ENCODE results near the gene PNPLA8.
"Not testable (repeated sequence)": the region's sequence is repeated elsewhere in the genome, so short reads cannot be mapped to it uniquely, and the experiment has no call there.

Gene PNPLA8

DNA sequence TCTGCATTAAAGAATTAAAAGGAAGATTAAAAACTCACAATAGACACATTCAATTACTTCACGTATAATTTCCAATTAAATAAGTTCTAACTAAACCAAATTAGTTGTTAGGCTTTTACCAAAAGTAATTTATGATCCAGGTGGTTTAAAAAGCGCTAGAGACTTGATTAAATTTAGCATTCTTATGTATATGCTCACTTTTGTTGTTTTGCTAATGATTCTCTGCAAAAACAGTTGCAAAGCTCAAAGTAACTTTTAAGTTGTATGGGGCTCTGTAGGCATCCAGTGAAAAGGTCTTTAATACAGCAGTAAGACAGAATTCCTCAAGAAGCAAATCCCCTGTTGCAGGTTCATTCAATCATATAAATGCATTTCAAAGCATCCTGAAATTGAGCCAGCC is 15.5 kb upstream of the PNPLA8 start:
- Histone ChIP-seq H3K9me3 (ENCODE audit: control insufficient read depth, insufficient read depth, low read length) (no peaks in the 10 kb centered on the region), H3K4me1 (ENCODE audit: insufficient read depth, low read length) (no peaks in the 10 kb centered on the region; the same call in 1 of the 2 replicates), H3K36me3 (ENCODE audit: insufficient read depth, low read length) (no peaks in the 10 kb centered on the region), H3K9ac (ENCODE audit: low read depth, low read length) (no peak overlapping the region)

DNA sequence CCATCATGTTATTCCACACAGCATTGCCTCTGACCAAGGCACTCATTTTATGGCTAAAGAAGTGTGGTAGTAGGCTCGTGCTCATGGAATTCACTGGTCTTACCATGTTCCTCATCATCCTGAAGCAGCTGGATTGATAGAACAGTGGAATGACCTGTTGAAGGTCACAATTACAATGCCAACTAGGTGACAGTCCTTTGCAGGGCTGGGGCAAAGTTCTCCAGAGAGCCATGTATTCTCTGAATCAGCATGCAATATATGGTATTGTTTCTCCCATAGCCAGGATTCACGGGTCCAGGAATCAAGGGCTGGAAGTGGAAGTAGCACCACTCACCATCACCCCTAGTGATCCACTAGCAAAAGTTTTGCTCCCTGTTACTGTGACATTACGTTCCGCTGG is 12.8 kb upstream of the PNPLA8 start:
- H3K4me1 ChIP-seq (ENCODE audit: insufficient read depth, low read length); H3K36me3 ChIP-seq (ENCODE audit: insufficient read depth, low read length); H3K9me3 ChIP-seq (ENCODE audit: control insufficient read depth, insufficient read depth, low read length): not testable (repeated sequence)

GRCh38 chr7:108538236-108538635 is 12.3 kb upstream of the PNPLA8 start:
- H3K9ac ChIP-seq (ENCODE audit: low read depth, low read length); H3K9me3 ChIP-seq (ENCODE audit: control insufficient read depth, insufficient read depth, low read length); H3K36me3 ChIP-seq (ENCODE audit: insufficient read depth, low read length); H3K4me1 ChIP-seq (ENCODE audit: insufficient read depth, low read length): not testable (repeated sequence)

More for the DNA sequence above, 12.8 kb upstream of the PNPLA8 start:
- not testable (repeated sequence) for H3K9ac ChIP-seq (ENCODE audit: low read depth, low read length)

DNA sequence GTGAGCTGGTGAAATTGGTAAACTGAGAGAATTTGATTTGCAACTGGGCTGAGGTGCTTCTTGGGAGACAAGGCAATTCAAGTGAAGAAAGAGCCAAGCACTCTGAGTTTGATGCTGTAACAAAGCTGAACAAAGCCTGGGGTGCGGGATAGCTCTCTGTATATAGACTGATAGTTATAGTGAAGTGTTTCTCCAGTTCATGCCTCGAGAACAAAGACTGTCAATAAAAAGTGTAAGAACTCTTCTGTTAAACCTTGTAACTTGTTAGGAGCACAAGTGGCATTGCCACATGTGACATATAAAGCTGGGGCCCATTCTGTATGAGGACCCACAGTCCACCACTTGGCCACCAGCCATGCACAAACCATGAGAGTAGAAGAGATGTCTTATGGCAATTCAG is 11.3 kb upstream of the PNPLA8 start:
- Histone ChIP-seq H3K9me3 (ENCODE audit: control insufficient read depth, insufficient read depth, low read length) (no peaks in the 10 kb centered on the region), H3K9ac (ENCODE audit: low read depth, low read length) (no peak overlapping the region), H3K4me1 (ENCODE audit: insufficient read depth, low read length) (no peaks in the 10 kb centered on the region; the same call in 1 of the 2 replicates), H3K36me3 (ENCODE audit: insufficient read depth, low read length) (no peaks in the 10 kb centered on the region)

DNA sequence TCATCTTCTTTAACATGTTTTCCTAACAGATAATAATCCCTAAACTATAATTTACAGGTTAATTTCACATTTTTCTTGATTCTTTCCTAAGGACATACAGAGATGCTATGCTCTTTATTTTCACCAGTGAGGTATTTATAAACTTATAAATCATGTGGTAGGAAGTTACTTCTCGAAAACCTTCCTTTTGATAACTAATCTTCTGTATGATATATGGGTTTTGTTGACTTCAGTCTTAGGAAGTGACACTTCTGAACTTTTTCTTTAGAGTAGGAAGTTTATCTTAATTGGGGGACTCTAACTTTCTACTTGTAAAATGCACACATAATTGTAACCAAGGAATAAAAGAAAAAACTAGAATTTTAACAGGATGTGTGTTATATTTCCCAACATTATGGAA is 9.8 kb upstream of the PNPLA8 start:
- Histone ChIP-seq H3K9me3 (ENCODE audit: control insufficient read depth, insufficient read depth, low read length) (no peaks in the 10 kb centered on the region), H3K36me3 (ENCODE audit: insufficient read depth, low read length) (no peaks in the 10 kb centered on the region), H3K9ac (ENCODE audit: low read depth, low read length) (no peak overlapping the region), H3K4me1 (ENCODE audit: insufficient read depth, low read length) (no peaks in the 10 kb centered on the region)

DNA sequence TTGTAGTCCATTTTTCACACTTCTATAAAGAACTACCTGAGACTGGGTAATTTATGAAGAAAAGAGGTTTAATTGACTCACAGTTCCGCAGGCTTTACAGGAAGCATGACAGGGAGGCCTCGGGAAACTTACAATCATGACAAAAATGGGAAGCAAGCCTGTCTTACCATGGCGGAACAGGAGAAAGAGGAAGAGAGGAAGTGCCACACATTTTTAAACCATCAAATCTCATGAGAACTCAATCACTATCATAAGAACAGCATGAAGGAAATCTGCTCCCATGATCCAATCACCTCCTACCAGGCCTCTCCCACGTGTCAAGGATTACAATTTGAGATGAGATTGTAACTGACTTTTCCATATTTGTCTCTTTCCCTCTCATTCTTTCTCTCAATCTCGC is 9.3 kb upstream of the PNPLA8 start:
- H3K9me3 ChIP-seq (ENCODE audit: control insufficient read depth, insufficient read depth, low read length) = no peaks in the 10 kb centered on the region
- no peaks in the 10 kb centered on the region for H3K36me3 ChIP-seq (ENCODE audit: insufficient read depth, low read length)
- H3K9ac ChIP-seq (ENCODE audit: low read depth, low read length) = no peak overlapping the region
- no peaks in the 10 kb centered on the region for H3K4me1 ChIP-seq (ENCODE audit: insufficient read depth, low read length)

DNA sequence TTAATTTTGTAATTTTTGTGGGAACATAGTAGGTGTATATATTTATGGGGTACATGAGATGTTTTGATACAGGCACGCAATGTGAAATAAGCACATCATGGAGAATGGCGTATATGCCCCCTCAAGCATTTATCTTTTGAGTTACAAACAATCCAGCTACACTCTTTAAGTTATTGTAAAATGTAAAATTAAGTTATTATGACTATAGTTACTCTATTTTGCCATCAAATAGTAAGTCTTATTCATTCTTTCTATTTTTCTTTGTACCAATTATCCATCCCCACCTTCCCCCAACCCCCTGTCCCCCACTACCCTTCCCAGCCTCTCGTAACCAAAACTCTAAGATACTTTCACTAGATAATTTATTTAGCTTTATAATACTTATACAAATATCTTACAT is 7.8 kb upstream of the PNPLA8 start:
- no peak overlapping the region for H3K9ac ChIP-seq (ENCODE audit: low read depth, low read length)
- no peaks in the 10 kb centered on the region for H3K4me1 ChIP-seq (ENCODE audit: insufficient read depth, low read length)
- no peaks in the 10 kb centered on the region for H3K36me3 ChIP-seq (ENCODE audit: insufficient read depth, low read length)
- H3K9me3 ChIP-seq (ENCODE audit: control insufficient read depth, insufficient read depth, low read length) = no peaks in the 10 kb centered on the region

DNA sequence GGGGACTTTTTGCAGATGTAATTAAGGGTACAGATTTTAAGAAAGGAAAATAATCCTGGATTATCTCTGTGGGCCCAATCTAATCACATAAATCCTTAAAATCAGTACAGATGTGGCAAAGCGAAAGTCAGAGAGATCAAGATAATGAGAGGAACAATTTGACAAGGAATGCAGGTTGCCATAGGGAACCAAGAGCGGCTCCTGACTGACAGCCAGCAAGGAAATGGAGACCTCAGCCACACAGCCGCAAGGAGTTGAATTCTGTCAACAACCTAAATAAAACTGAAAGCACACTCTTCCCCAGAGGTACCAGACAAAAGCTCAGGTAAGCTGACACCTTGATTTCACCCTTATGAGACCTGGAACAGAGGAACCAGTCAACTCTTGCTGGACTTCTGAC is 3.4 kb upstream of the PNPLA8 start:
- H3K9me3 ChIP-seq (ENCODE audit: control insufficient read depth, insufficient read depth, low read length) = no peaks in the 10 kb centered on the region
- peaks cover 5% of the 10 kb centered on the region; the same call in 1 of the 2 replicates for H3K4me1 ChIP-seq (ENCODE audit: insufficient read depth, low read length)
- no peak overlapping the region for H3K9ac ChIP-seq (ENCODE audit: low read depth, low read length)
- no peaks in the 10 kb centered on the region for H3K36me3 ChIP-seq (ENCODE audit: insufficient read depth, low read length)

DNA sequence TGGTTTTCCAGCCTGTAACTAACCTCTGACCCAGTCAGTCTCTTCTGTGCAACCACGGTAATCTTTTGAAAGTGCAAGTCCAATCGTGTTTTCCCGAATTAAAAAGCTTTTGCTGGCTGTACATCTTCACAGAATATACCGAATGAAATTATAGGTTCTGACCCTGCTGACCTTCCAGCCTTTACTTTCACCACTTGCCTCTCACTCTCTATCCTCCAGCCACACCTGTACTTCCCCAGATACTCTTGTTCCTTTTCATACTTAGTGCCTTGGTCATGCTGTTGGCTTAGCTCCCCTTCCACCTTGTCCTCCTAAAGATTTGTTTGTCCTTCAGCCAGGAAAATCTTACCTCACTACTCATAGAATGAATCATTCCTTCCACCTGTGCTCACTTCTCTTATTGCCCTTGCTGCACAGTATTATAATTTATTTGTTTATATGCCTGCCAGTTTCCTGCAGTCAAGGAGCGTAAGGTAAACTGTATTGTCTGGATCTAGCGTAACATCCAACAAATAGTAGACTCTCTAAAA is 2.3 kb upstream of the PNPLA8 start:
- H3K9ac ChIP-seq (ENCODE audit: low read depth, low read length) = no peak overlapping the region
- H3K36me3 ChIP-seq (ENCODE audit: insufficient read depth, low read length) = no peaks in the 10 kb centered on the region
- H3K9me3 ChIP-seq (ENCODE audit: control insufficient read depth, insufficient read depth, low read length) = no peaks in the 10 kb centered on the region
- peaks cover 16% of the 10 kb centered on the region for H3K4me1 ChIP-seq (ENCODE audit: insufficient read depth, low read length)

GRCh38 chr7:108526768-108527017 is 758 bp upstream of the PNPLA8 start:
- Histone ChIP-seq H3K36me3 (ENCODE audit: insufficient read depth, low read length) (no peaks in the 10 kb centered on the region), H3K4me1 (ENCODE audit: insufficient read depth, low read length) (peaks cover 29% of the 10 kb centered on the region), H3K9me3 (ENCODE audit: control insufficient read depth, insufficient read depth, low read length) (no peaks in the 10 kb centered on the region), H3K9ac (ENCODE audit: low read depth, low read length) (peak overlapping the region; percentile 67)

DNA sequence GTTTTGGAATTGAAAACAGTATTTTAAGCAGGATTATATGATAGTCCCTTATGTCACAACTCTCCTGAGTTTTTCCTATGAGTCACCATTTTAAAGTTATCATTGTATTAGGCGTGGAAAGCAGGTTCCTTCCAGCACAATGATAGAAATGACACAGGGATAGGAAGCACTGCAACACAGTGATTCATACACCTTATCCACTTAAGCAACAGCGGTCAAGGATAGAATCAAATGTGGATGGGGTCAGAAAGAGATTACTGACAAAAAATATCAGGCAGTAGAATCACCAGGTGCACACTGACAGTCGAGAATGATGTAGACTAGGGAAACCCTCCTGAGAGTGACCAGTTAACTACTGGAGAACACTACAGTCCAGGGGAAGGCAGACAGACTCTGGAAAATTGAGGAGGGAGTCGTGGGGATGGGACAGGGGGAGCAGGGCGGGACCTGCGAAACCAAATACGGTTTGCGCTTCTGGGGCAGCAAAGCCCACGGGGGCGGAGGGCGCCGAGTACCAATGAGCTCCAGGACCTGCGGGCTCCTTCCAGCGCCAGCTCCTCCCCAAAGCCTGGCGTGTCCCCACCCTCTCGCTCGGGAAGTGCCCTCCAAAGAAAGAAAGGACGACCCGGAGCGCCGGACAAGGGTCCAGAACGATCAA is 479 bp downstream of the PNPLA8 start:
- Histone ChIP-seq H3K9ac (ENCODE audit: low read depth, low read length) (peak overlapping the region; percentile 67), H3K4me1 (ENCODE audit: insufficient read depth, low read length) (peaks cover 32% of the 10 kb centered on the region), H3K9me3 (ENCODE audit: control insufficient read depth, insufficient read depth, low read length) (no peaks in the 10 kb centered on the region), H3K36me3 (ENCODE audit: insufficient read depth, low read length) (no peaks in the 10 kb centered on the region)

GRCh38 chr7:108522780-108523179 is 3.2 kb downstream of the PNPLA8 start:
- Histone ChIP-seq H3K9ac (ENCODE audit: low read depth, low read length) (0 out of 2 replicates have a peak overlapping the region, but pooled peaks have one; percentile 6), H3K4me1 (ENCODE audit: insufficient read depth, low read length) (peaks cover 32% of the 10 kb centered on the region), H3K36me3 (ENCODE audit: insufficient read depth, low read length) (no peaks in the 10 kb centered on the region), H3K9me3 (ENCODE audit: control insufficient read depth, insufficient read depth, low read length) (no peaks in the 10 kb centered on the region)

- Histone ChIP-seq H3K9ac (ENCODE audit: low read depth, low read length) (no peak overlapping the region), H3K36me3 (ENCODE audit: insufficient read depth, low read length) (peaks cover 5% of the 10 kb centered on the region; the same call in 1 of the 2 replicates), H3K9me3 (ENCODE audit: control insufficient read depth, insufficient read depth, low read length) (no peaks in the 10 kb centered on the region), H3K4me1 (ENCODE audit: insufficient read depth, low read length) (peaks cover 13% of the 10 kb centered on the region; the same call in 1 of the 2 replicates)
Observed at GRCh38 chr7:108517951-108518350, 8.0 kb downstream of the PNPLA8 start.

DNA sequence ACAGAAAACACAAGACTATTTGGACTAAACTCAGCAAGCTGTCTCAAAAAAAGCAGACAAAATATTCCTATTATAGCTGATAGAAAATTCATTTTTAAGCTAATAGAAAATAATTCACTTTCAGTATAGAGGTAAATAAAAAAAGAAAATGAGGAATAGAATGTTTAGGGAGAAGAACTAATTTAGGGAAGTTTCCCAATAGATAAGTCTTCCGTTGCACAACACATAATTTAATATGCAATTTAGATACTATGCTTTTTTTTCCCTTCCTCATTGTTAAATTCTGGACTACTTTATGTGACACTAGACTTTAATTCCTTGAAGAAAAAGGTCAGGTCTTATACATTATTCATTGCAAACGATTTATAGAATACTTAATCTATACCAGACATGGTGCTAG is 10.3 kb downstream of the PNPLA8 start:
- Histone ChIP-seq H3K4me1 (ENCODE audit: insufficient read depth, low read length) (no peaks in the 10 kb centered on the region), H3K36me3 (ENCODE audit: insufficient read depth, low read length) (peaks cover 5% of the 10 kb centered on the region; the same call in 1 of the 2 replicates), H3K9me3 (ENCODE audit: control insufficient read depth, insufficient read depth, low read length) (no peaks in the 10 kb centered on the region), H3K9ac (ENCODE audit: low read depth, low read length) (no peak overlapping the region)

DNA sequence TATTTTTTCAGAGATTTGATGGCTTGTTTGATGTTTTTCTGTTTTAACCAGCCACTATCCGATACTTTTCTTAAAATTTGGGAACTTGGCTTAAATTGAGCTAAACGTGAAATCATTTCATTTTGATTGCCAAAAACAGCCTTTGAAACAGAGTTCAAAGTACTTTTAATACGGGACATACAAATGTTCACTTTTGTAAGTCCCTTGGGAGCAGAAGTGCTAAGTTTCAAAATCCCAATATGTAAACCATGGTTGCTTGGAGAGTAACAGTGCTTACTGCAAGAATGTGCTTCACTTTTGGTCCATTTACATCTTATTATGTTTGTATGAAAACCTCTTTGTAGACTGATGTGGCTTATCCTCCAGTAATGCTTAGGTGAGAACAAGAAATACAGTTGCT is 10.9 kb downstream of the PNPLA8 start:
- Histone ChIP-seq H3K4me1 (ENCODE audit: insufficient read depth, low read length) (no peaks in the 10 kb centered on the region), H3K9me3 (ENCODE audit: control insufficient read depth, insufficient read depth, low read length) (no peaks in the 10 kb centered on the region), H3K36me3 (ENCODE audit: insufficient read depth, low read length) (peaks cover 5% of the 10 kb centered on the region; the same call in 1 of the 2 replicates), H3K9ac (ENCODE audit: low read depth, low read length) (no peak overlapping the region)

Data from ES-I3 (cell line).